NCI-H2081 treated with DMSO at 0.1 percent for 48 hours (cell line): ENCODE measurements around the gene N4BP2.
A peak's percentile ranks its signal among the peaks of the same experiment; 100 is the strongest.
"Not testable (repeated sequence)": the region's sequence is repeated elsewhere in the genome, so short reads cannot be mapped to it uniquely, and the experiment has no call there.

Source experiments
- DNase-seq: peaks from one replicate; lab custom pipeline; 2025; lab: John Stamatoyannopoulos, UW

The N4BP2 gene

DNA sequence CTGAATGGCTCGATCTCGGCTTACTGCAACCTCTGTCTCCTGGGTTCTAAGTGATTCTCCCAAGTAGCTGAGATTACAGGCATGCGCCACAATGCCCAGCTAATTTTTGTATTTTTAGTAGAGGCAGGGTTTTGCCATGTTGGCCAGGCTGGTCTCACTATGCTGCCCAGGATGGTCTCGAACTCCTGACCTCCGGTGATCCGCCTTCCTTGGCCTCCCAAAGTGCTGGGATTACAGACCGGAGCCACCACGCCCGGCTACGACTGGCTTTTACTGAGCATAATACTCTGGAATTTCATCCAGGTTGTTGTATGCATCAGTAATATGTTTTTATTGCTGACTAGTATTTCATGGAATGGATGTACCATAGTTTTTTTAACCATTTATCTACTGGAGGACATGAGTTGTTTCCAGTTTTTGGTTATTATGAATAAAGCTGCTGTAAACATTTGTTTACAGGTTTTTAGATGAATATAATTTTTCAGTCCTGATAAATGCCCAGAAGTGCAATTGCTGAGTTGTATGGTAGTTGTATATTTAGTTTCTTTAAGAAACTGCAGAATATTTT, 31.2 kb downstream of the N4BP2 start:
- no peak for DNase-seq

- DNase-seq, result not testable (repeated sequence)
Measured at GRCh38 chr4:40093400-40093799, 36.8 kb downstream of the N4BP2 start.

- DNase-seq, result no peak
Measured at GRCh38 chr4:40099010-40099409, 42.4 kb downstream of the N4BP2 start.

DNA sequence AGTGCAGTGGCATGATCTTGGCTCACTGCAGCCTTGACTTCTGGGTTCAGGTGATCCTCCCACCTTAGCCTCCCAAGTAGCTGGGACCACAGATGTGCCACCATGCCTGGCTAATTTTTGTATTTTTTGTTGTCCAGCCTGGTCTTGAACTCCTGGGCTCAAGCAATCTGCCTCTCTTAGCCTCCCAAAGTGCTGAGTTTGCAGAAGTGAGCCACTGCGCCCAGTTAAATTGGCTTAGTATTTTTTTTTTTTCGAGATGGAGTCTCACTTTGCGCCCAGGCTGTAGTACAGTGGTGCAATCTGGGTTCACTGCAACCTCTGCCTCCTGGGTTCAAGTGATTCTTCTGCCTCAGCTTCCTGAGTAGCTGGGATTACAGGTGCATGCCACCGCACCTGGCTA, 50.5 kb downstream of the N4BP2 start:
- DNase-seq, result not testable (repeated sequence)

- DNase-seq, result no peak
Measured at GRCh38 chr4:40112027-40112792, 55.6 kb downstream of the N4BP2 start.

DNA sequence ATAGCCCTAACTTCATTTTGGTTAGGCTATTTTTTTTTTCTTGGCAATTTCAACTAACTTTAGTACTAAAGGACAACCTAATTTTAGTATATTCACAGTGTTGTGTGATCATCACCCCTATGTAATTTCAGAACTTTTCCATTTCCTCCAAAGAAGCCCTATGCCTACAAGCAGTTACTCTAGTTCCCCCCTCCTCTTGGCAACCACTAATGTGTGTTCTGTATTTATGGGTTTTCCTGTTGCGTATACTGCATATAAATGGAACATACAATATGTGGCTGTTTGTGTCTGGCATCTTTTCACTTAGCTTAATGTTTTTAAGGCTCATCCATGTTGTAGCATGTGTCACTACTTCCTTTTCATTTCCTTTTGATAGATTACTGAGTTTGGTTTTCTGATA, 57.6 kb downstream of the N4BP2 start:
- DNase-seq, result no peak

GRCh38 chr4:40118861-40119260, 62.2 kb downstream of the N4BP2 start:
- no peak for DNase-seq

DNA sequence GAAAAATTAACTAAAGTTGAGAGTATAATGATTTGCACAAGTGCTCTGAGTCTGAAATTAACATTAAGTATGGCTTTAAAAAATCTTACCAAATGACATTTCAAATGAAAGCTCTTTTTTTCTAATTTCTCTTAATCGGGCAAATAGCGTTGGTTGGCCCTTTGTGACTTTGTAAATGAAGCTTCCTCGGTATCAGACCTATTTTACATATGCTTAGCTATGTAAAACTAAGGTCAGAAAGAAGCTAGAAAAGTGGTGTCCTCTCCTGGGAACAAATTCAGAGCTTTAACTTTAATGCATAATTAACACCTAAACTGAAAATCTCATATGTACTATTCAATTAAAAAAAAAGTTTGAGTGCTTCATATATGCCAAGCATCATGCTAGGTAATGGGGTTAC, 62.7 kb downstream of the N4BP2 start:
- no peak for DNase-seq

GRCh38 chr4:40121515-40121914, 64.9 kb downstream of the N4BP2 start:
- DNase-seq, result no peak

DNA sequence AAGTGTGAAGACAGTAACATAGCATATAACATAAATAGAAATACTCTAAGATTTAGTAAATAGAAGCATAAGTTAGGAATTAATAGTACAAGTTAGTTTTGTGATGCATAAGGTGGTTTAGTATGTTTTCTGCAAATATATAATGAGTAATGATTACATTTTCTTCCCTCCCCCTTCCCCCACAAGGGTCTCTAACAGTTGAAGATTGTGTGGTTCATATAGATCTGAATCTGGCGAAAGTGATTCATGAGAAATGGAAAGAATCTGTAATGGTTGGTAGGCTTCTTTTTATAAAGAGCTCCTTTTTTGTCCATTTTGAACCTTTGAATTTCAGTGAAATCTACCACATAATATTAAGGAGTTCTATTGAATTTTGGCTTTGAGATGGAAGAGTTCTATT, 66.3 kb downstream of the N4BP2 start:
- DNase-seq, result no peak

- no peak for DNase-seq
Measured at GRCh38 chr4:40124690-40125089, 68.0 kb downstream of the N4BP2 start.

- no peak for DNase-seq
Measured at GRCh38 chr4:40130401-40131036, 73.9 kb downstream of the N4BP2 start.

DNA sequence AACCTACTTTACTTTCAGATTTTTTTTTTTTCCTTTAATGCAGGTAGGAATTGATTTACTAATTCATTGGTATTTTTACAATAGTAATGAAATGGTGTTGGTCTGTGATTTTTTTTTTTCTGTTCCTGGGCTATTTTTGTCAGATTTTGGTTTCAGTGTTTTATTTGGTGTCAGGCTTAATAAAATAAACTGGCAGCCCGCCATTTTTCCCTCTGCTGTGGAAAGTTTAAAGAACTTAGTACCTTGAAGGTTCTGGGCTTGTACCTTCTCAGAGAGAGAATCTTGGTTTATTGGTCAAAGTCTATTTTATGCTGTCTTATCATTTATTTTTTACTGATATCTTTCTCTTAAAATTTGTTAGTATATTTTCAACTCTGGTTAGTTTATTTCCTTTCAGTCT, 76.2 kb downstream of the N4BP2 start:
- no peak for DNase-seq

DNA sequence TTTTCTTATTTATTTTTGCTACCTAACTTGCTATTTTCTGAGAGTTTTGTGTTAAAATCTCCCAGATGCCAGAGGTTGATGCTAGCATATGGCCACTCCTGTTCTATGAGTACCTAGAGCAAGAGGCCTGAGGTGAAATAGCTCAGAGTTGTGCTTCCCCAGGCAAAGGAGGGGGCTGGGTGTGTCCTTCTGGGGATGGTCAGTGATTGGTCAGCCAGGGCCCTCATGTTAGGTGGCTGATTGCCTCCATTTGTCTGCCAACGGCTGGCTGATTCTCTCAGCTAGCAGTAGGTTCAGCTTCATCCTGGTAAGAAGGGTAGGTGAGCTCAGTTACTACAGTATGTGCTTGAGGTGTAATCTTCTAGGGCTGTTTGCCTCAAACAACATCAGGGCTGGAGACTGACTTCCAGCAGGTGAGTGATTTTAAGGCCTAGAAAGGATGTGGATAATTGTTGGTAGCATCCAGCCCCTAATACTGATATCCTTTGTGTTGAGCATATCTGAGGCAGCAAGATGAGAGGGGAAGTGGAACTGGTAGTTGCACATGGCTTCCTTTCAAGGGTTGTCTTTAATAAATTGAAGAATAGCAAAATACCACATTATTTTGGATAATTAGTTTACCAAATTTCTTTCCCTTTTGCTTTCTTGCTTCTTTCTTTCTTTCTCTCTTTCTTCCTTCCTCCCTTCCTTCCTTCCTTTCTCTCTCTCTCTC, 77.7 kb downstream of the N4BP2 start:
- DNase-seq, result no peak

- DNase-seq, result not testable (repeated sequence)
Measured at GRCh38 chr4:40136202-40136601, 79.6 kb downstream of the N4BP2 start.

- DNase-seq, result no peak
Measured at GRCh38 chr4:40140196-40140595, 83.5 kb downstream of the N4BP2 start.

DNA sequence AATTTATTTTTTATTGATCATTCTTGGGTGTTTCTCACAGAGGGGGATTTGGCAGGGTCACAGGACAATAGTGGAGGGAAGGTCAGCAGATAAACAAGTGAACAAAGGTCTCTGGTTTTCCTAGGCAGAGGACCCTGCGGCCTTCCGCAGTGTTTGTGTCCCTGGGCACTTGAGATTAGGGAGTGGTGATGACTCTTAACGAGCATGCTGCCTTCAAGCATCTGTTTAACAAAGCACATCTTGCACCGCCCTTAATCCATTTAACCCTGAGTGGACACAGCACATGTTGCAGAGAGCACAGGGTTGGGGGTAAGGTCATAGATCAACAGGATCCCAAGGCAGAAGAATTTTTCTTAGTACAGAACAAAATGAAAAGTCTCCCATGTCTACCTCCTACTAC, 83.9 kb downstream of the N4BP2 start:
- not testable (repeated sequence) for DNase-seq

GRCh38 chr4:40143926-40144508, 87.4 kb downstream of the N4BP2 start:
- no peak for DNase-seq

GRCh38 chr4:40144716-40145115, 88.1 kb downstream of the N4BP2 start:
- DNase-seq, result no peak

DNA sequence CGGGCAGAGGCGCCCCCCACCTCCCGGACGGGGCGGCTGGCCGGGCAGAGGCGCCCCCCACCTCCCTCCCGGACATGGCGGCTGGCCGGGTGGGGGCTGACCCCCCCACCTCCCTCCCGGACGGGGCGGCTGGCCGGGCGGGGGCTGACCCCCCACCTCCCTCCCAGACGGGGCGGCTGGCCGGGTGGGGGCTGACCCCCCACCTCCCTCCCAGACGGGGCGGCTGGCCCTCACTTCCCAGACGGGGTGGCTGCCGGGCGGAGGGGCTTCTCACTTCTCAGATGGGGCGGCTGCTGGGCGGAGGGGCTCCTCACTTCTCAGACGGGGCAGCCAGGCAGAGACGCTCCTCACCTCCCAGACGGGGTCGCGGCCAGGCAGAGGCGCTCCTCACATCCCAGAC, 90.8 kb downstream of the N4BP2 start:
- not testable (repeated sequence) for DNase-seq

DNA sequence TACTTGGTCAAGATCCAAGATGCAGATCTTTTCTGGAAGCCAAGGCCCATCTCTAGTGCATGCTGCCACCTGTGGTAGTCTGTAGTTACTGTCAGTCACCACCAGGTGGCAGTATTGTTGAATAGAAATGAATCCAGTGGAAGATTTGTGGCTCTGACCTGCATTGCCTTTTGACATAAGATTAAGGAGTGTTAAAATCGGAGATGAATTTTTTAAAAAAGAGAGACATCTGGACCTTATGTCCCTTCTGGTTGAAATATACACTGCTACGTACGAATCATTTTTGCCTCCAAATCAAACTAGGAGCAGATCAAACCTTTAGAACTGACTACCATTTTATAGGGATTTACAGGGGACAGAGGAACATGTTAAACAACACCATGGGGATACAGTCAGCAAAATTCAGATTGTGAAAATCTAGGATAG, 93.3 kb downstream of the N4BP2 start:
- DNase-seq, result peak; percentile 18

DNA sequence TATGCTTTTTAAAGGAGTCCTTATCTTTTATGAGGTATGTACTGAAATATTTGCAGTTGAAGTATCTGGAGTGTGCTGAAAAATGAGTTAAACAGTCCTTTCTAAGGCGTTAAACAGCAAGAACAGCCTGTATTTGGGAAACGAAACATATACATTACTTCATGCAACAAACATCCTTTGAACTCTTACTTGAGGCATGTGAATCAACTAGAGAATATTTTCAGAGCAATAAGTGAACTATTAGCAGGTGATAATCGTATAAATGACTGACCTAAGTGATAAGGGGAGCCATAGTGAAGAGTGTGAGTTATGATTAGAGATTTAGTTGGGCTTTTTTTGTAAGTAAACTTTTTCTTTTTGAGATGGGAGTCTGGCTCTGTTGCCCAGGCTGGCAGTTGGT, 94.3 kb downstream of the N4BP2 start:
- DNase-seq, result no peak
